HG03097 (cell line): ENCODE measurements around the gene ZFP91.

Experiments
- ATAC-seq: cut with Tn5 transposase; IDR thresholded peaks from one replicate; pipeline ENCODE4 v1.9.1; 2021; ENCODE audit not compliant: unreplicated experiment, low FRiP score

Gene ZFP91

GRCh38 chr11:58579192-58580129 is 598 bp downstream of the ZFP91 start:
- peak; percentile 39 for ATAC-seq

GRCh38 chr11:58580311-58580710 is 1.4 kb downstream of the ZFP91 start:
- ATAC-seq = no peak

DNA sequence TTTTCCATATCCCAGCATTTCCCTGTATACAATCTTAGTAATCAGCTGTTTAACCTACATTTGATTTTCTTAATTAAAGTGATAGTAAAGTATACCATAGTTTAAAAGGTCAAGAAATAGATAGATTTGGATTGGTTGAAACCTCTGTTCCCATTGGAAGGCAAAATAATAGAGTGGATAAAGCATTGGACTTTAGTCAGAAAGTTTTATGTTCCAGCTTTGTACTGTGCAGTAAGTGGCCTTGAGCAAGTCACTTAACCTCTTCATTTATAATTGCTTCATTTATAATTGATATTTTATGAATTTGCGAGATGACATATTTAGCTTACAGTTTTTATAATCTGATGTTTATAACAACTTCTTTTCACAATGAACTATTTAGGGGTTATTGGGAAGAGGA is 3.6 kb downstream of the ZFP91 start:
- no peak for ATAC-seq

- ATAC-seq = no peak
These were observed 8.1 kb downstream of the ZFP91 start for GRCh38 chr11:58586998-58587397.

DNA sequence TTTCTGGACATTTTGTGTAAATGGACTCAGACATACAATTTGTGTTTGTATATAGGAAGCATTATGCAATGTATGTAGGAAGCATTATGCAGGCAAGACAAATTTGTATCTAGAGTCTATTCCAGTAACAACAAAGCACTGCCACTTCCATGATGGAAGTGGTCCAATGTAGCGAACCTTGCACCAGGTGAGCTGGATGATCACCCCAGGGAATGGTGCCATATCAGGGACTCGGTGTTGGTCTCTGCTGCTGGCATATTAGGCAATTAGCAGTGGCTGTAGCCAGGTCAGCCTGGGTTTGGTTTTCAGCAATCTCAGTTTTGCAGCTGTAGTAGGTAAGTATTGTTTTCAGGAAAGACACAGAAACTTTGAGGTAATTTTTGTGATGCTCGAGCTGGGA is 12.8 kb downstream of the ZFP91 start:
- no peak for ATAC-seq

DNA sequence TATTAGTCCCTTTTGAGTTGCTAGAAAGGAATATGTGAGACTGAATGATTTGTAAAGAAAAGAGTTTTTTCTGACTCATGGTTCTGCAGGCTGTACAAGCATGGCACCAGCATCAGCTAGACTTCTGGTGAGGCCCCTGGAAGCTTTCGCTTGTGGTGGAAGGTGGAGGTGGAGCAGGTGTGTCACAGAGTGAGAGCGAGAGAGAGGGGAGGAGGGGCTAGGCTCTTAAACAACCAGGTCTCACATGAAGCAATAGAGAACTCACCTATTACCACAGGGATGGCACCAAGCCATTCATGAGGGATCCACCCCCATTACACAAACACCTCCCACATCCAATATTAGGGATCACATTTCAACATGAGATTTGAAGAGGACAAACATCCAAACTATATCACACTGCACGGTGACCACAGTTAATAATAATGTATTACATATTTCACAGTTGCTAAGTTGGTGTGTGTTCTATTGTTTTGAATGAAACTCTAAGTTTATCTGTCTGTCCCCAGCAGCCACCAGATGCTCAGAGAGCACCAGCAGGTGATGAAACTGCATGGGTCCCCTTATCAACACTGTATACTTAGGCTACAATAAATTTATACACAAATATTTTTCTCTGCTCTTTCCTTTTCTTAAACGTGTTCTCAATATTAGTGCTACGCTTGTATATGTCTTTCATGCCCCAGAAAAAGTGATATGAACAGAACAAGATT is 14.1 kb downstream of the ZFP91 start:
- no peak for ATAC-seq

DNA sequence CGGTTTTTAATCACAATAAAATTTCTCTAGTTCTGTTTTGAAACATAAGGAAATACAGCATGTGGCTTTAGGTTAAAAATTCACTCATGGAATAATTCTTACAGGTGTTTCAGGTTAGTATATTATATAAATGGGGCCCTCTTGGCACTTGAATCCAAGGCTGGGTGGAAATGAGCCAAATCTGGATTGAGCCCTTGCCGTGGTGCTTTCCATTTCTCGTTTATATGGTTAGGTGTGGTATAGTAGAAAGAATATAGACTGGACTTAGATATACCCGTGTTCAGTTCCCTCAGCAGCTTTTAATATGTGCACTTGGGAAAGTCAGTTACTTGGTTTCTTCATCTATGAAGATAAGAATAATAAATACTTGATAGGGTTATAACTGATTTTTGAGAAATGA is 16.0 kb downstream of the ZFP91 start:
- ATAC-seq = no peak

DNA sequence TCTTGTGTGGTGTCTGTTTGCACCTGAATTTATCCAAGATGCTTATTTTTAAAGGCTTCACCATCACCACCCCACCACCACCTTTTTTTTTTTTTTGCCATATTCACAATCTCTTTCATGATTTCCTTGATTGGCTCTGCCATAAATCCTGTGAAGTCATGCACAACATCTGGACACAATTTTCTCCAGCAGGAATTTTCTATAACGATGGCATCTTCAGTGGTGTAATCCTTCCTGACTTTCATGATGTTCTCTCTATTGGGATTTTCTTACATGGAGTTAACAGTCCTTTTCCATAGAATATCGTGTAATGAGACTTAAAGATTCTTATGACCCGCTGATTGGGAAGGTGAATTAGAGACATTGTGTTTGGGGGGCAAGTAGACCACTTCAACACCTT is 17.8 kb downstream of the ZFP91 start:
- ATAC-seq = no peak

- no peak for ATAC-seq
These were observed 18.8 kb downstream of the ZFP91 start for GRCh38 chr11:58597486-58598144.

DNA sequence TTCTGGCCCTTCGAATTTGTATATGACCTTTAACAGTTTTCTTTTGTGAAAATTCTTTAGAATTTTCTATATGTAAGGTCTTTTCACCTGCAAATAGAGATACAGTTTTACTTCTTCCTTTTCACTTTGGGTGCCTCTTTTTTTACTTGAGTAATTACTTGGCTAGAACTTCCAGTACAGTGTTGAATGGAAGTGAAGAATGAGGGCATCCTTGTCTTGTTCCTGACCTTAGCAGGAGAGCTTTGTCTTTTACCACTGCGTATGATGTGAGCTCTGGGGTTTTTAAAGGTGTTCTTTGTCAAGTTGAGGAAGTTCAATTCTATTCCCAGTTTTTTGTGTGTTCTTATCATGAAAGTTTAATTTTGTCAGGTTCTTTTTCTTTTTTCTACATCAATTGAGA is 21.6 kb downstream of the ZFP91 start:
- ATAC-seq = no peak

- no peak for ATAC-seq
These were observed 28.3 kb downstream of the ZFP91 start for GRCh38 chr11:58606930-58607714.

DNA sequence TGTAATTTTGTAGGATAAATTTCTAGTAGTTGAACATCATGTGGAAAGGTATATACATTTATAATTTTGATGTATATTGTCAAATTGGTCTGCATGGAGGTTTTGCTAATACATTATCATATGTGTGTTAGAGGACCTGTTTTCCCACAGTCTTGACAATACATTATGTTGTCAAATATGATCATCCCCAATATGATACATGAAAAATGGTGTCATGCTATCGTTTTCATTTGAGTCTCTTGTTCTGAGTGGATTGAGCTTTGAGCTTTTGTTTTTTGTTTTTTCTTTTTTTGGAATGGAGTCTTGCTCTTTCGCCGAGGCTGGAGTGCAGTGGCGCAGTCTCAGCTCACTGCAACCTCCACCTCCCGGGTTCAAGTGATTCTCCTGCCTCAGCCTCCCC is 29.5 kb downstream of the ZFP91 start:
- ATAC-seq = no peak

DNA sequence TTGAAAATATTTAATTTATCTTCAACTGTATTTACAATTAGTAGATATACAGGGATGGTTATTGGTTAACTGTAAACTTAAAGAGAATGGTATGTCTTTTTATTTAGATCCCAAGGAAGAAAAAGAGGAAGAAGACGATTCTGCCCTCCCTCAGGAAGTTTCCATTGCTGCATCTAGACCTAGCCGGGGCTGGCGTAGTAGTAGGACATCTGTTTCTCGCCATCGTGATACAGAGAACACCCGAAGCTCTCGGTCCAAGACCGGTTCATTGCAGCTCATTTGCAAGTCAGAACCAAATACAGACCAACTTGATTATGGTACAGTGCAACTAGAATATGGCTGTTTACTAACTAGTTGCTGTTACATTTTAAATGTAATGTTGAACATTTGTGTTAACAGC is 30.9 kb downstream of the ZFP91 start:
- no peak for ATAC-seq

DNA sequence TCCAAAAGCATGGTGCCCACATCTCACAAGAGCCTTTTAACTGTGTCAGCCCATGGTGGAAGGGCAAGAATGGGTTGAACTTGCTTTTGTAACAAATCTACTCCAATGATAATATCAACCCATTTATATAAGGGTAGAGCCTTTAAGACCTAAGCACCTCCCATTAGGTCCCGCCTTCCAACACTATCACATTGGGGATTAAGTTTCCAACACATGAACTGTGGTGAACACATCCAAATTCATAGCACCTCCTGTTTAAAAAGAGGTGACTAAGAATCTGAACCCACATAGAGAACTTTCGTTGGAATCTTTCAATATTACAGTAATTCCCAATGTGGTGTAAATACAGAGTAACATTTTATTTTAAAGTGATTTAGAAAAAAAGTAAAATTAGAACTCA is 34.4 kb downstream of the ZFP91 start:
- ATAC-seq = no peak

GRCh38 chr11:58615559-58615958 is 36.7 kb downstream of the ZFP91 start:
- no peak for ATAC-seq

- no peak for ATAC-seq
These were observed 37.7 kb downstream of the ZFP91 start for GRCh38 chr11:58616594-58616993.

- ATAC-seq = no peak
These were observed 39.2 kb downstream of the ZFP91 start for GRCh38 chr11:58617976-58618557.

- ATAC-seq = no peak
These were observed 42.9 kb downstream of the ZFP91 start for GRCh38 chr11:58621586-58622262.

DNA sequence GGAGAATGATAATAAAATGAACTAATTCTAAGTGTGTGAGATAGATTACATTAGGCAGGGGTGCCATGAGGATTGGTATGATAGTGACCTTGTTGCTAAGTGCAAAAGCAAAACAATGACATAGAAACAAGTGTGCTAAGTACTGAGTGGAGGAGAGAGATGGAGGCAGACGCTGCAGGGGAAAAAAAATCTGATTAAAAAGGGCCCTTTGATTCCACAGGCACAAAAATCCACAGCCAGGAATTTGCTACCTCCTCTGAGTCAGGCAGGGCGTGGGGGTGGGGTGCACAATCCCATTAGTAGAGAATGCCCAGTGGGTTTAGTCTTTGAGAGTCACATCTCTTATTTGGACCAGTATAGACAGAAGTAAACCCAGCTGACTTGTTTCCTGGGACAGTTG is 43.5 kb downstream of the ZFP91 start, which contains the start of gene CNTF:
CNTF (plus strand) TSS at position 322 of the 400 bp plus-strand sequence. CDS start 88 bp downstream, outside the sequence.
- ATAC-seq = no peak

DNA sequence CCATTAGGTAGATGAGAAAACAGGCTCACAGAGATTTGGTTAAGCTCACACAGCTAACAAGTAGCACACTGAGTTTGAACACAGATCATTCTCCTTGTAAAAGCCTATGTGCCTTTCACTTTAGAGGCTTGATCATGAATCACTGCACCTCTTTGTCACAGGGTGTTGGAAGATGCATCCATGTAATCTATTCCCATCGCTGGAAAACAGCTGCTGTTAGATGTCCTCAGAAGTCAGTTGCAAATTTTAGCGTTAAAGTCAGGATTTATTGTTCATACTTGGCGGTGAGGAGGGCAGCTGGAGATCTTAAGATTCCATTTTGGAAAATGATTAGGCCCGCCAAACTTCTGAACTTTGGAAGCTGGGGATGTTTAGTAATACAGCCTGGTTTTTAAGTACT is 46.2 kb downstream of the ZFP91 start:
- ATAC-seq = no peak
